HuH-7.5 (cell line): ENCODE results near the gene HUS1B.
A peak's percentile ranks its signal among the peaks of the same experiment; 100 is the strongest.

Experiments used
- DNase-seq: peaks from one replicate; pipeline ENCODE4 v3.0.0; 2011; ENCODE audit warnings: low spot score

The HUS1B gene

DNA sequence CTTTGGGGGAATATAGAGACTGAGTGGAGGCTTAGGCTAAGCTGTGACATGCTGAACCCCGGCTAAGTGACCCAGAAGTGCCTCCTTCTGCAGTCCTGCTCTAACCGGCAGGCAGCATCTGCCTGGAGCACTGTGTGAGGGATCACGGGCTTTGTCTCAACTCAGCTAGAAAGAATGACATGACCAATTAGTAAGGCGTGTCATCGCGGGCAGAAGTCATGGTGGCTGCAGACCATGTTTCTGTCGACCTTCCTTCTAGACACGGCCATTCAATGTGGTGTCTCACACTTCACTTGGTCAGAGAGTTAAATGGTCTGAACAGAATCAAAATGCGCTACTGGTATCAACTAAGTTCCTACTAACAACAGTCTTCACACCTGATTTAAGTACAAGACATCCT lies 35.0 kb downstream of the HUS1B start:
- DNase-seq, result no peak

DNA sequence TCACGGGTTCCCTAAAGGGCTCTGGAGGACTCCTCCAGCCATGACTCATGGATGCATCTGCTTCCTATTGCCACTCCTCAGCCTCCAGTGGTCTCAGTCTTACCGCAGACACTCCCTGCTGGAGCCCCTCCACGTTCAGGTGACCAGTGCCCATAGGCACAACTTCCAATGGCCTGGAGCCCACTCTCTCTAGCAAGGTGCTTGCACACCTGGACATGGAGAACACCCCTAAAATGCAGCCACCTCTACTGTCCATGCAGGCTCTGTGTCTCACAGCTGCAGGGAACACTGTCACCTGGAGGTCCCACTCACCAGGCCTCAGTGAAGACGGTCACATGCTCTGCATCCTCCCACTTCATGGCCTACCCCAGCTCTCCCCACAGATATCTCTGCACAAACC lies 36.0 kb downstream of the HUS1B start:
- no peak for DNase-seq

DNA sequence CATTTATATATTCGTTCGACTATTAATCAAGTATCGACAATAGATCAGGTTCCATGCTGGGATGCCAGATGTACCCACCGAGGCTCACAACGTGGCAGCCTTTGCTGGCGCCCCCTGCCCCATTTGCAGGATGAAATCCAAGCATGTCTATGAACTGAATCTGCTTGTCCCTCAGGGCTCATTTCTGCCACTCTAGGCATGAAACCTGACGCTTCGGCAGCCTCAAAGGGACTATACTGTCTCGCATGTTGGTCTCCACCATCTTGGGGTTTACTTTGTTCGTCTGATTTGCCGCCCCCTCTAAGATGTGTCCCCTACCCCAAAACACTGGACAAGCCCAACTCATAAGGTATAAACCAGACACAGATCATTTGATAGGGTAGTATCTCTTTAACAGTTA lies 36.7 kb downstream of the HUS1B start:
- DNase-seq, result no peak

DNA sequence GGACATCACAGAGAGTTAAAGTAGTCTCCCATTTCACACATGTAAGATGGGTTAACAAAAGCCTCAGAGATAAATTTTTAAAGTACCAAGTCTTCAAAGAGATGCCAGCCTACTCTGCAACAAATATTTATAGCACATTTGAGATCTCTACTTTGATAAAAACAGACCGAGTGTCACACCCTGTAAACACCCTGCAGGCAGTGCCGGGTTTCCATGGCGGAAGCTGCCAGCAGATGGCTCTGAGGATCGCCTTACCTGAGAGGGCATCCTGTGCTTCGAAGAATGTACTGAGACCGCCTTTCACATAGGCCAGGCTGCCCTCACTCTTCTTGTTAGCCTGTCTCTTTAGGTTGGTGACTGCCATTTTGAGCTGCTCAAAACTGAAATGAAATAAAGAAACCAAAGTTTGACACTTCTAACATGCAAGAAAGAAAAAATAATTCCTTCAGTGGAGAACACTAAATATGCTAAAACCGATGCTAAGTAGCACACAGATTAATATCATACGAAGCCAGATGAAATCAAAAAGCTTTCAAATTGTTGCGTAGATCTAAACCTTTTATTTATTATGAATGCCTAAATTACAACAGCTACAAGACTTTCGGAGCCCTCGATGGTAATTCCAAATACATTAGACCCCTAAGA lies 39.3 kb downstream of the HUS1B start:
- DNase-seq, result peak; percentile 29

DNA sequence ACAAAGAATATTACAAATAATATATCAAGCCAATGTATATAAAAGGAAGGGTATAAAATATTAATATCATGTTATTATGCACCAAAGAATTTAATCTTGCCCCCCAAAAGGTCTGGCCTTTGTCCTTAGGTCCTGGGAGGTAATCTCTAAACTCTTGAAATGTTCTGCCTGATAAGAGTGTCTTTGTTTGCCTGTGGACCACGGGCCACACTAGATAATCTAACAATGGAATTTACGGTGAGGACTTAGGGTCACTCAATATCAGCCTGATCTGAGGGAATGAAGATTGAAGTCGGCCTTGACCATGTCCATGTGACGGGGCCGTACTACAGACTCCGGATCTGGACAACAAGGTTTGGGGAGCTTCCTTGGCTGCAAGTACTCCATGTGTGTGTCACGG lies 42.9 kb downstream of the HUS1B start:
- DNase-seq, result no peak

DNA sequence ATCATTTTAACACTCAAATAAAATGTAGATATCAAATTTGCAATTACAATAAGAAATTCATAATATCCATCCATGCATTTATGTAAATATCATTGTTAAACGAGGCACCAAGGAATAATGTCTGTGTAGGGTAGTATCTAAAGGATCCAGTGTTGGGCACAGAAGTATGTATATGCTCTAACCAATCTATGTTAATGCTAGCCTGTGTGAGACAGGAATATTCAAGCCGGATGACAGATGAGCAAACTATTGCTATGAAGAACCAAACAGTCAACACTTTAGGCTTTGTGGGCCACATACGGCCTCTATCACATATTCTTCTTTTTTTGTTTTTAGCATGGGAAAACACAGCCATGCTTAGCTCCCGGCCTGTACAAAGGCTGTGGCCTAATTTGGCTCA lies 45.0 kb downstream of the HUS1B start:
- DNase-seq, result no peak

DNA sequence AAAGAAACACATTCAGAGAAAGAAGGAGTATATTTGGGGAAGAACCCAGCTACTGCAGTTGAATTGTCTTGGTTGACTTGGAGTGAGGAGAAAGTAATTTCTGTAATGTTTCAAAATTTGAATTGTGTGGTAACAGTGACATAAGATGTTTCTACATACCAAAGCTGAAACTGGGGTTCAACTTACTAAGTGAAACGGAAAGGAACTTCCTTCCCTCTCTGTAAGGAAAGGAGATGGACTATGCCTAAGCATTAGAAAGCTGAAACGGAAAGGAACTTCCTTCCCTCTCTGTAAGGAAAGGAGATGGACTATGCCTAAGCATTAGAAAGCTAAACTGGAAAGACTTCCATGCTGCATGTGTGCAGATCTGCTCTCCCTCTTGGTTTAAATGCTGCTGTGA lies 46.0 kb downstream of the HUS1B start:
- DNase-seq, result no peak

DNA sequence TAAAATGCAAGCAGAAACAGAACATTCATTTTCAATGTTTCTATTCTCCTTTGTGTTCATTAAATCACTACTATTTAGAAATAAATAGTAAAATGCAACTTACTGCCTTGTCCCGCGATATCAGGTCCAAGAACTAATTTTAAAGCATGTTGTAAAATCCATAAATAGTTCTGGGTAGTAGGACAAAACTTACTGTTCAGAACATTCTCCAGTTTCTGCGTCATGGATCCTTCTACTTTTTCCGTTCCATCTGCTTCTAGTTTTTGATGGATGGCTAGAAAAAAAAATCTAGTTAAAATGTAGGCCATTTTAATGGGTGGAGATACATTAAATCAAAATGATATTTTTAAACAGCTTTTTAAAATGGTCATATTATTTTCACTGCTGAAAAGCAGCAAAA lies 47.0 kb downstream of the HUS1B start:
- no peak for DNase-seq

DNA sequence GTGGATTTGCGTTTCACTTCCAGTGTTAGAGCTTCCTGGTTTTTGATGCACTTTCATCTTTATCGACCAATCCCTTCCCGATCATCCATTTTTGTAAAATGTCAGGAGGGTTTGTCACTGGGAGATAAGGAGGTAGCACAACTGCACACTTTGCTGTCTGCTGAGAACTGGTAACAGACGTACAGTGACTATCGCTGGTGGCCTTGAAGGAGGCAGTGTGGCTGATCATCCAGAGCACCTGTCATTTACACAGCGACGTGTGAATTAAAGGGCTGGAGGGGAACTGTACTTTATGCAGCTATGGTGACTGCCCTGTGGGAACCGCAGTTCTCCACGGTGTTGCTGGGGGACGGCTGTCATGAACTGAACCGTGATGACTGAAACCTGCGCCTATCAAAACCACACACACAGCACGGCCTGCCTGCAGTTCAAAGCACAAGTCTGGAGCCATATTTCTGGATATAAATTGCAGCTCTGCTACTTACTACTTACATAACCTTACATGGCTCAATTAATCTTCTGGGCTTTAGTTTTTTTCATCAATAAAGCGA lies 50.0 kb downstream of the HUS1B start:
- DNase-seq, result no peak
